ENCODE results near the gene RNF121.

Gene RNF121

DNA sequence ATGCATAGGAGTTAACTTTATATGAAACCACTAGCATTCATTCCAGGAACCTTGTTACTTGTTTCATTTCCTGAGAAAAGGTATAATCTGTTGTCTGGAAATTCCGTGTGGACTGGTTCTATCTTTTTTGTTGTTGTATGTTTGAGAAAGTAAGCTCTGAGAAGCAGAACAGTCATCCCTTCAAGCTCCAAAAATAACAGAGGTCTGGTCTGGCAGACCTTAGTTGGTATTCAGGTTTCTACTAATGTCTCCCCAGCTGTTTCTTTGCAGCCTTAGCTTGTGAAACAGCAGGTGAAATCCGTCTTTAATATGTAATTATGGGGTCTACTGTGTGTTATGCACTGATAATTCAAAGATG, 2.4 kb downstream of the RNF121 start:
- no peaks in the 10 kb centered on the region for H3K9me3 ChIP-seq (ENCODE audit: insufficient read depth, low read depth, low read length)
- H3K27me3 ChIP-seq (ENCODE audit: insufficient read depth, low read length, poor library complexity, severe bottlenecking), result no peaks in the 10 kb centered on the region
- peak overlapping the region; percentile 80 for H3K4me2 ChIP-seq (ENCODE audit: low read depth, low read length, poor library complexity, severe bottlenecking)
- peak overlapping the region; percentile 75 for H3K4me3 ChIP-seq (ENCODE audit: low read length, poor library complexity, severe bottlenecking)
- H3K9ac ChIP-seq (ENCODE audit: low read depth, low read length, poor library complexity, severe bottlenecking), result peak overlapping the region; percentile 12
- no peak overlapping the region for H2AFZ ChIP-seq (ENCODE audit: low read length)
- peaks cover 28% of the 10 kb centered on the region for H4K20me1 ChIP-seq (ENCODE audit: insufficient read depth, low read length, poor library complexity, severe bottlenecking)
- peaks cover 50% of the 10 kb centered on the region for H3K4me1 ChIP-seq (ENCODE audit: insufficient read depth, low read length, poor library complexity, severe bottlenecking)
- H3K79me2 ChIP-seq (ENCODE audit: insufficient read depth, low read length), result peaks cover 83% of the 10 kb centered on the region
- no peaks in the 10 kb centered on the region for H3K9me2 ChIP-seq (replicated peaks; ENCODE audit: low read depth, low read length)
- no peak for TF ChIP-seq EZH2phosphoT487 (IDR thresholded peaks at IDR 0.05; ENCODE audit: borderline replicate concordance)
- TF ChIP-seq, protein P1, sequence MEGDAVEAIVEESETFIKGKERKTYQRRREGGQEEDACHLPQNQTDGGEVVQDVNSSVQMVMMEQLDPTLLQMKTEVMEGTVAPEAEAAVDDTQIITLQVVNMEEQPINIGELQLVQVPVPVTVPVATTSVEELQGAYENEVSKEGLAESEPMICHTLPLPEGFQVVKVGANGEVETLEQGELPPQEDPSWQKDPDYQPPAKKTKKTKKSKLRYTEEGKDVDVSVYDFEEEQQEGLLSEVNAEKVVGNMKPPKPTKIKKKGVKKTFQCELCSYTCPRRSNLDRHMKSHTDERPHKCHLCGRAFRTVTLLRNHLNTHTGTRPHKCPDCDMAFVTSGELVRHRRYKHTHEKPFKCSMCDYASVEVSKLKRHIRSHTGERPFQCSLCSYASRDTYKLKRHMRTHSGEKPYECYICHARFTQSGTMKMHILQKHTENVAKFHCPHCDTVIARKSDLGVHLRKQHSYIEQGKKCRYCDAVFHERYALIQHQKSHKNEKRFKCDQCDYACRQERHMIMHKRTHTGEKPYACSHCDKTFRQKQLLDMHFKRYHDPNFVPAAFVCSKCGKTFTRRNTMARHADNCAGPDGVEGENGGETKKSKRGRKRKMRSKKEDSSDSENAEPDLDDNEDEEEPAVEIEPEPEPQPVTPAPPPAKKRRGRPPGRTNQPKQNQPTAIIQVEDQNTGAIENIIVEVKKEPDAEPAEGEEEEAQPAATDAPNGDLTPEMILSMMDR (conservative IDR thresholded peaks at IDR 0.05; ENCODE audit: low read length), result no peak
- no peaks in the 10 kb centered on the region for H3F3A ChIP-seq (ENCODE audit: low read depth)
- H3K36me3 ChIP-seq (ENCODE audit: insufficient read depth, low read length), result no peaks in the 10 kb centered on the region

DNA sequence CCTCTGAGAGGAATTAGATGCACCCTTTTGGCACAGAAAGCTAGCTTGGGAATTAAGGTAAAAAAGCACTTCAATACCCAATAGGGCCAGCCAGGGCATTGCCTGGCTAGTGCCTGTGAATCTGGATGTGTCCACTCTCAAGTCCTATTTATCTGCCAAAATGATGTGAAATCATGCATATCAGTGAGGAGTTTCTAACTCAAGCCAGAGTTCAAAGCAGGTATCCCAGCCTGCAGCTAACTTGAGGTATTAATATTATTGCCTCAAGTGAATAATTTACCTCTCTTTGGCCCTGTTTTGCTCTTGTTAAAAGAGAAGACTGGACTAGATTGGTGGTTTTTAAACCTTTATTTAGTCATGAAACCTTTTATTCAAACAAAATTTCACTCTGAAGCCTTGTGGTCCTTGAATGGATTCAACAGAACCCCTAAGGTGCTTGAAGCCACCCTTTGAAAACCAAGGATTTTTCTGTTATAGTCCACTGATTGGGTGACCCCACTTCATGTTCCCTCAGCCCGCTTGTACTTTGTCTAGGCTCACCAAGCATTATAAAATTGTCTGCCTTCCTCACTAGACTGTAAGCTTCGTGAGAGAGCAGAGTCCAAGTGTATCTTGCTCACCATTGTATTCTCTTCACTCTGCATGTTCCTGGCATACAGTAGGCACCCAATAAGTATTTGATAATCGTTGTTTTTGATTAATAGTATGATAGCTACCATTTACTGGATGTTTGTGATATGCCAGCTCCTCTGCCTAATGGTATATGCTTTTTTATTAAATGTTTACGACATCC, 4.5 kb downstream of the RNF121 start:
- peaks cover 3% of the 10 kb centered on the region; the same call in 1 of the 2 replicates for H3K36me3 ChIP-seq (ENCODE audit: insufficient read depth, low read length)
- peak overlapping the region; percentile 10 for H3K9ac ChIP-seq (ENCODE audit: low read depth, low read length, poor library complexity, severe bottlenecking)
- peaks cover 40% of the 10 kb centered on the region for H3K4me1 ChIP-seq (ENCODE audit: insufficient read depth, low read length, poor library complexity, severe bottlenecking)
- H2AFZ ChIP-seq (ENCODE audit: low read length), result no peak overlapping the region
- peak overlapping the region; percentile 80 for H3K4me2 ChIP-seq (ENCODE audit: low read depth, low read length, poor library complexity, severe bottlenecking)
- no peaks in the 10 kb centered on the region for H3K27me3 ChIP-seq (ENCODE audit: insufficient read depth, low read length, poor library complexity, severe bottlenecking)
- H3F3A ChIP-seq (ENCODE audit: low read depth), result no peaks in the 10 kb centered on the region
- no peaks in the 10 kb centered on the region for H3K9me3 ChIP-seq (ENCODE audit: insufficient read depth, low read depth, low read length)
- peak overlapping the region; percentile 75 for H3K4me3 ChIP-seq (ENCODE audit: low read length, poor library complexity, severe bottlenecking)
- H3K9me2 ChIP-seq (replicated peaks; ENCODE audit: low read depth, low read length), result no peaks in the 10 kb centered on the region
- H4K20me1 ChIP-seq (ENCODE audit: insufficient read depth, low read length, poor library complexity, severe bottlenecking), result peaks cover 32% of the 10 kb centered on the region
- H3K79me2 ChIP-seq (ENCODE audit: insufficient read depth, low read length), result peaks cover 87% of the 10 kb centered on the region
- TF ChIP-seq, protein P1 (conservative IDR thresholded peaks at IDR 0.05; ENCODE audit: low read length), result no peak
- TF ChIP-seq EZH2phosphoT487 (IDR thresholded peaks at IDR 0.05; ENCODE audit: borderline replicate concordance), result no peak

DNA sequence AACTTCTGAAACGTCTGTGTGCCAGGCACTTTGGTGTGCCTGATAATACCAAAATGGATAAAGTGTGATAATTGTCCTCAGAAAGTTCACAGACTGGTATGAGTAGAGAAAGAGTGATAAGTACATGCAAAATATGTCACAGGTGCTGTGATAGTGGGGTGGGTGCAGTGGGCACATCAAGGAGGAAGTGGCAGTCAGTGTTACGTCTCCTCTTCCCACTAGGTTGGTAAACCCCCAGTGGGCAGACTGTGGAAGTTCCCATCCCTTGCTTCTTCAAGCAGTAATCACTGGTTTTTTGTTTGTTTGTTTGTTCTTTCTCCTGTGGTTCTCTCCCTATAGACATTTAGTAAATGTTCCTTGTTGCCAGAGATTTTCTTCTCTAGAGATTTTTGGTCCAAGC, 5.4 kb downstream of the RNF121 start:
- no peak overlapping the region for H2AFZ ChIP-seq (ENCODE audit: low read length)
- TF ChIP-seq EZH2phosphoT487 (IDR thresholded peaks at IDR 0.05; ENCODE audit: borderline replicate concordance), result no peak
- TF ChIP-seq, protein P1 (conservative IDR thresholded peaks at IDR 0.05; ENCODE audit: low read length), result peak; percentile 35
- peaks cover 32% of the 10 kb centered on the region for H4K20me1 ChIP-seq (ENCODE audit: insufficient read depth, low read length, poor library complexity, severe bottlenecking)
- H3K4me2 ChIP-seq (ENCODE audit: low read depth, low read length, poor library complexity, severe bottlenecking), result peak overlapping the region; percentile 80
- H3K9me2 ChIP-seq (replicated peaks; ENCODE audit: low read depth, low read length), result no peaks in the 10 kb centered on the region
- peaks cover 40% of the 10 kb centered on the region for H3K4me1 ChIP-seq (ENCODE audit: insufficient read depth, low read length, poor library complexity, severe bottlenecking)
- peaks cover 3% of the 10 kb centered on the region; the same call in 1 of the 2 replicates for H3K36me3 ChIP-seq (ENCODE audit: insufficient read depth, low read length)
- H3K9me3 ChIP-seq (ENCODE audit: insufficient read depth, low read depth, low read length), result no peaks in the 10 kb centered on the region
- H3K9ac ChIP-seq (ENCODE audit: low read depth, low read length, poor library complexity, severe bottlenecking), result peak overlapping the region; percentile 10
- no peaks in the 10 kb centered on the region for H3F3A ChIP-seq (ENCODE audit: low read depth)
- peaks cover 83% of the 10 kb centered on the region for H3K79me2 ChIP-seq (ENCODE audit: insufficient read depth, low read length)
- H3K27me3 ChIP-seq (ENCODE audit: insufficient read depth, low read length, poor library complexity, severe bottlenecking), result no peaks in the 10 kb centered on the region
- H3K4me3 ChIP-seq (ENCODE audit: low read length, poor library complexity, severe bottlenecking), result peak overlapping the region; percentile 75
